IMR-90 (cell line): ENCODE results near the gene IL6ST. TPM values are rescaled to one million over a fixed set of nuclear protein-coding genes. Genes with fewer than 3 reads are reported as not detected.

Source experiments
- ATAC-seq: fragments of 200-7000 bp; cut with Tn5 transposase; 2 replicates; pipeline ENCODE4 v1.9.1; 2020; ENCODE audit warnings: low read depth, mild to moderate bottlenecking, moderate library complexity
- BruUV-seq: library from RNA; stranded (reverse); fragments of 400-500 nt; replicated peaks from 2 replicates; lab custom pipeline; 2021; lab: Mats Ljungman, UMichigan
- CTCF ChIA-PET: fragments of 300-600 bp; formaldehyde crosslinking; extraction: SDS; loops from one replicate; lab custom pipeline; 2021; ENCODE audit warnings: antibody characterized with exemption; lab: Yijun Ruan, JAX
- POLR2A ChIA-PET: fragments of 300-600 bp; sonication (Branson Sonifier 250); formaldehyde crosslinking; loops from one replicate; lab custom pipeline; 2022; ENCODE audit warnings: antibody characterized with exemption; ENCODE audit not compliant: unreplicated experiment; lab: Charles Lee
- DNase-seq: peaks from one replicate; pipeline ENCODE4 v3.0.0; 2013
- H2AFZ ChIP-seq: replicated peaks from 2 replicates; pipeline ENCODE3; 2013; ENCODE audit warnings: low read length, mild to moderate bottlenecking; ENCODE audit not compliant: poor library complexity
- H2AK5ac ChIP-seq: 2 replicates; pipeline ENCODE4 v1.6.1; 2013; ENCODE audit warnings: low read depth, low read length, inconsistent platforms
- H2AK9ac ChIP-seq: replicated peaks from 2 replicates; pipeline ENCODE3; 2013; ENCODE audit warnings: mild to moderate bottlenecking, low read depth, low read length, moderate library complexity; ENCODE audit not compliant: poor library complexity
- H2BK120ac ChIP-seq: 2 replicates; pipeline ENCODE4 v1.6.1; 2013; ENCODE audit warnings: low read depth, low read length, inconsistent platforms
- H2BK15ac ChIP-seq: 3 replicates; pipeline ENCODE4 v1.6.1; 2013; ENCODE audit warnings: low read depth, low read length, inconsistent platforms
- H2BK20ac ChIP-seq: 2 replicates; pipeline ENCODE4 v1.6.1; 2013; ENCODE audit warnings: low read depth, mild to moderate bottlenecking, inconsistent platforms, low read length, moderate library complexity
- H2BK5ac ChIP-seq: 2 replicates; pipeline ENCODE4 v1.6.1; 2013; ENCODE audit warnings: mild to moderate bottlenecking, low read depth, low read length, inconsistent platforms; ENCODE audit not compliant: poor library complexity, severe bottlenecking
- H3K14ac ChIP-seq: replicated peaks from 2 replicates; pipeline ENCODE4 v1.6.1; 2013; ENCODE audit warnings: low read depth, low read length, inconsistent platforms
- H3K18ac ChIP-seq: 2 replicates; pipeline ENCODE4 v1.6.1; 2013; ENCODE audit warnings: low read depth, low read length, control low read depth
- H3K23ac ChIP-seq: 2 replicates; pipeline ENCODE4 v1.6.1; 2013; ENCODE audit warnings: low read depth, low read length, inconsistent platforms
- H3K27ac ChIP-seq: 2 replicates; pipeline ENCODE4 v1.5.1; 2013; ENCODE audit warnings: mild to moderate bottlenecking, control low read depth, low read length; ENCODE audit not compliant: insufficient read depth
- H3K27me3 ChIP-seq: 2 replicates; pipeline ENCODE4 v1.6.1; 2013; ENCODE audit warnings: low read length; ENCODE audit not compliant: control insufficient read depth, insufficient read depth
- H3K36me3 ChIP-seq: 2 replicates; pipeline ENCODE4 v1.6.1; 2013; ENCODE audit warnings: low read length, mixed read lengths; ENCODE audit not compliant: control insufficient read depth, insufficient read depth
- H3K4ac ChIP-seq: 2 replicates; pipeline ENCODE4 v1.6.1; 2013; ENCODE audit warnings: low read depth, low read length, inconsistent platforms
- H3K4me1 ChIP-seq: 2 replicates; pipeline ENCODE4 v1.6.1; 2013; ENCODE audit warnings: low read length, mixed read lengths; ENCODE audit not compliant: control insufficient read depth, insufficient read depth
- H3K4me2 ChIP-seq: 2 replicates; pipeline ENCODE4 v1.6.1; 2013; ENCODE audit warnings: low read depth, mild to moderate bottlenecking, control low read depth, low read length, moderate library complexity
- H3K4me3 ChIP-seq: 2 replicates; pipeline ENCODE4 v1.5.1; 2013; ENCODE audit warnings: low read depth, mild to moderate bottlenecking, control low read depth, low read length, moderate library complexity; ENCODE audit not compliant: insufficient read depth
- H3K56ac ChIP-seq: 2 replicates; pipeline ENCODE4 v1.6.1; 2013; ENCODE audit warnings: low read length, inconsistent platforms; ENCODE audit not compliant: insufficient read depth; ENCODE audit errors: extremely low read depth
- H3K79me1 ChIP-seq, 2 experiments: 2 replicates each; pipeline ENCODE4 v1.6.1; 2013; ENCODE audit warnings: low read length in 2 of 2, inconsistent platforms in 1 of 2, low read depth in 1 of 2
- H3K9ac ChIP-seq: 2 replicates; pipeline ENCODE4 v1.6.1; 2013; ENCODE audit warnings: low read depth, low read length, control low read depth
- H3K9me1 ChIP-seq: 2 replicates; pipeline ENCODE4 v1.6.1; 2013; ENCODE audit warnings: low read length, inconsistent platforms; ENCODE audit not compliant: insufficient read depth
- H3K9me3 ChIP-seq: 2 replicates; pipeline ENCODE4 v1.6.1; 2013; ENCODE audit warnings: low read length; ENCODE audit not compliant: control insufficient read depth, insufficient read depth
- H4K20me1 ChIP-seq: 2 replicates; pipeline ENCODE4 v1.6.1; 2013; ENCODE audit warnings: low read length, inconsistent platforms; ENCODE audit not compliant: insufficient read depth
- H4K5ac ChIP-seq: 2 replicates; pipeline ENCODE4 v1.6.1; 2013; ENCODE audit warnings: mild to moderate bottlenecking, low read depth, low read length, control low read depth
- H4K8ac ChIP-seq, 2 experiments: 2 replicates each; pipeline ENCODE4 v1.6.1; 2013; ENCODE audit warnings: low read depth in 2 of 2, low read length in 2 of 2, control low read depth in 1 of 2, inconsistent platforms in 1 of 2
- H4K91ac ChIP-seq: 2 replicates; pipeline ENCODE4 v1.6.1; 2013; ENCODE audit warnings: low read depth, low read length, inconsistent platforms; ENCODE audit not compliant: insufficient read depth
- BHLHE40 ChIP-seq: fragments of 150-350 bp; IDR thresholded peaks from 2 replicates; pipeline ENCODE4 v1.6.1; 2016; ENCODE audit warnings: mild to moderate bottlenecking, low read depth, low read length
- CEBPB ChIP-seq: IDR thresholded peaks from 2 replicates; pipeline ENCODE4 v1.6.1; 2012; ENCODE audit warnings: low read depth, low read length, improper control_type of control experiment
- CHD1 ChIP-seq: IDR thresholded peaks from 2 replicates; pipeline ENCODE4 v1.6.1; 2012; ENCODE audit warnings: low read depth, low read length, improper control_type of control experiment
- CTCF ChIP-seq: conservative IDR thresholded peaks from 2 replicates; pipeline ENCODE4 v1.5.1; 2012; ENCODE audit warnings: mild to moderate bottlenecking, low read depth, low read length, improper control_type of control experiment
- ELK1 ChIP-seq: fragments of 150-350 bp; IDR thresholded peaks from 2 replicates; pipeline ENCODE4 v1.6.1; 2016; ENCODE audit warnings: low read depth, mild to moderate bottlenecking, low read length, moderate library complexity, borderline replicate concordance
- FOS ChIP-seq: fragments of 150-350 bp; IDR thresholded peaks from 2 replicates; pipeline ENCODE4 v1.6.1; 2016; ENCODE audit warnings: low read depth, low read length
- MAFK ChIP-seq: IDR thresholded peaks from 2 replicates; pipeline ENCODE4 v1.6.1; 2012; ENCODE audit warnings: low read depth, low read length, improper control_type of control experiment
- MAZ ChIP-seq: IDR thresholded peaks from 2 replicates; pipeline ENCODE4 v1.6.1; 2012; ENCODE audit warnings: low read depth, mild to moderate bottlenecking, low read length, improper control_type of control experiment, moderate library complexity, borderline replicate concordance
- MXI1 ChIP-seq: IDR thresholded peaks from 2 replicates; pipeline ENCODE4 v1.6.1; 2012; ENCODE audit warnings: low read depth, mild to moderate bottlenecking, low read length, moderate library complexity, borderline replicate concordance
- NFE2L2 ChIP-seq: fragments of 150-350 bp; IDR thresholded peaks from 2 replicates; pipeline ENCODE4 v1.6.1; 2016; ENCODE audit warnings: low read depth, mild to moderate bottlenecking, low read length
- POLR2A ChIP-seq: IDR thresholded peaks from 2 replicates; pipeline ENCODE4 v1.6.1; 2012; ENCODE audit warnings: mild to moderate bottlenecking, low read depth, low read length
- RAD21 ChIP-seq: IDR thresholded peaks from 2 replicates; pipeline ENCODE4 v1.6.1; 2012; ENCODE audit warnings: low read length, improper control_type of control experiment
- RCOR1 ChIP-seq: IDR thresholded peaks from 2 replicates; pipeline ENCODE4 v1.6.1; 2012; ENCODE audit warnings: mild to moderate bottlenecking, low read length, improper control_type of control experiment; ENCODE audit not compliant: insufficient replicate concordance
- RFX5 ChIP-seq: IDR thresholded peaks from 2 replicates; pipeline ENCODE4 v1.8.0; 2012; ENCODE audit warnings: low read depth, mild to moderate bottlenecking, low read length, moderate library complexity
- SMC3 ChIP-seq: fragments of 150-350 bp; IDR thresholded peaks from 2 replicates; pipeline ENCODE4 v1.6.1; 2016; ENCODE audit warnings: low read depth, mild to moderate bottlenecking, antibody characterized with exemption, low read length, moderate library complexity
- WGBS, 2 experiments: methylation state at CpG; one replicate each; pipeline versions ENCODE4 v1.1.5 to v1.1.7; 2013; ENCODE audit warnings: missing lambda C conversion rate in 2 of 2; ENCODE audit not compliant: insufficient read length in 1 of 2; ENCODE audit errors: extremely low coverage in 2 of 2; 5-methylcytosine and 5-hydroxymethylcytosine counted together
- dilution Hi-C: fragments of 300-500 bp; cut with HindIII; formaldehyde crosslinking; loops from one replicate; pipeline ENCODE4 v1.14.3; 2018; ENCODE audit warnings: low sequenced_read_pairs; ENCODE audit not compliant: unreplicated experiment
- in situ Hi-C: fragments of 300-500 bp; cut with MboI; formaldehyde crosslinking; loops from 3 replicates; pipeline ENCODE4 v1.14.3; 2019; ENCODE audit warnings: low sequenced_read_pairs, inconsistent platforms, mixed read lengths
- intact Hi-C: fragments of 100-400 bp; cut with micrococcal nuclease; formaldehyde crosslinking; loops from 2 replicates; pipeline ENCODE4 v1.10.0; 2022
- polyA plus RNA-seq, 3 experiments: library from polyadenylated mRNA; depleted of rRNA; stranded (reverse); fragments of >200 nt; gene quantifications; 2 replicates each; pipeline ENCODE4 v1.2.3, GENCODE V29; 2012; ENCODE audit warnings: low replicate concordance in 1 of 3
- total RNA-seq: library from RNA; depleted of rRNA; stranded (reverse); fragments of >200 nt; gene quantifications from 2 replicates; pipeline ENCODE4 v1.2.3, GENCODE V29; 2012
- TF ChIP-seq, protein P1 (sequence below): fragments of 150-350 bp; IDR thresholded peaks from 2 replicates; pipeline ENCODE4 v1.6.1; 2017; ENCODE audit warnings: mild to moderate bottlenecking, antibody characterized with exemption, low read length, low read depth

The IL6ST gene
- total and polyA plus RNA-seq, 2 of the 4 experiments (the other 2 are of a cell fraction): 90.6 to 506 TPM

DNA sequence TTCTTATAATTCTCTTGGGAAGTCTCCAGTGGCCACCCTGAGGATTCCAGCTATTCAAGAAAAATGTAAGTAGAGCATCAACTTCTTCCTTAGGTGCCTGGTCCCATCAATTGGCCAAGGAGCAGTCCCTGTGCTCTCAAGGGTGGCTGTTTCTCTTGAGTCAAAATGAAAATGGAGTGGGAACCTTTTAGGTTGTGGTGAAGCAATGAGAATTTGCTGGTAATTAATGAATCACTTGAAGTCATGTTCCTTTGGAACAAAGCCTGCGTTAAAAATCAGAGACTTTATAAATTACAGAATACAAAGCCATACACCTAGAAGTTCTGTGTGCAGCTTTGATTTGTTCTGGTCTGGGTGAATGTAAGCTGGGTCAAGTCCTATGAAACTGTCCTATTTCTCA is 94.7 kb downstream of the IL6ST start:
- intact Hi-C loops (no loop called here), dilution Hi-C loops (no loop called here), in situ Hi-C loops (loop anchor here (25.0 kb wide), 1 partner anchor 563 kb away; no protein-coding TSS in a partner anchor)
- no peak overlapping the region for H3K27ac ChIP-seq
- no peak overlapping the region for H3K18ac ChIP-seq
- H2BK20ac ChIP-seq: no peak overlapping the region
- H3K4me2 ChIP-seq: no peak overlapping the region
- H4K8ac ChIP-seq: no peak overlapping the region
- no peaks in the 10 kb centered on the region for H3K79me1 ChIP-seq
- no peak overlapping the region for H3K4ac ChIP-seq
- DNase-seq: no peak
- H3K27me3 ChIP-seq: no peaks in the 10 kb centered on the region
- H4K91ac ChIP-seq: no peak overlapping the region
- TF ChIP-seq, protein P1, sequence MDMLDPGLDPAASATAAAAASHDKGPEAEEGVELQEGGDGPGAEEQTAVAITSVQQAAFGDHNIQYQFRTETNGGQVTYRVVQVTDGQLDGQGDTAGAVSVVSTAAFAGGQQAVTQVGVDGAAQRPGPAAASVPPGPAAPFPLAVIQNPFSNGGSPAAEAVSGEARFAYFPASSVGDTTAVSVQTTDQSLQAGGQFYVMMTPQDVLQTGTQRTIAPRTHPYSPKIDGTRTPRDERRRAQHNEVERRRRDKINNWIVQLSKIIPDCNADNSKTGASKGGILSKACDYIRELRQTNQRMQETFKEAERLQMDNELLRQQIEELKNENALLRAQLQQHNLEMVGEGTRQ: no peak
- TF ChIP-seq CHD1 (no peak), BHLHE40 (no peak), MAZ (no peak), RAD21 (no peak), POLR2A (no peak), SMC3 (no peak), RCOR1 (no peak), MAFK (no peak), CTCF (no peak), MXI1 (no peak), RFX5 (no peak), FOS (no peak), ELK1 (no peak), NFE2L2 (no peak), CEBPB (no peak)
- no peak overlapping the region for H3K9ac ChIP-seq
- H2BK120ac ChIP-seq: no peak overlapping the region
- H3K23ac ChIP-seq: no peak overlapping the region
- H3K4me1 ChIP-seq: peaks cover 6% of the 10 kb centered on the region
- H2AK9ac ChIP-seq: no peak overlapping the region
- WGBS, 2 experiments: no CpG with 5 or more reads among the region's 1 CpG
- no peak overlapping the region for H2AFZ ChIP-seq
- no peaks in the 10 kb centered on the region for H3K9me3 ChIP-seq
- no peaks in the 10 kb centered on the region for H3K36me3 ChIP-seq
- no peak overlapping the region for H2BK15ac ChIP-seq
- no peak for ATAC-seq
- H4K20me1 ChIP-seq: no peaks in the 10 kb centered on the region
- CTCF ChIA-PET: no interaction called here
- peaks cover 8% of the 10 kb centered on the region; the same call in 1 of the 2 replicates for H3K9me1 ChIP-seq
- no peak overlapping the region for H4K5ac ChIP-seq
- no peak overlapping the region for H3K14ac ChIP-seq
- BruUV-seq: no TSS peak
- POLR2A ChIA-PET: no interaction called here
- H3K4me3 ChIP-seq: no peak overlapping the region
- no peak overlapping the region for H3K56ac ChIP-seq
- no peak overlapping the region for H2BK5ac ChIP-seq
- no peak overlapping the region for H2AK5ac ChIP-seq
